ENCODE data around the gene ASRGL1. TPM values are rescaled to one million over a fixed set of nuclear protein-coding genes. Genes with fewer than 3 reads are reported as not detected.
A peak's percentile ranks its signal among the peaks of the same experiment; 100 is the strongest.
"Not testable (repeated sequence)": the region's sequence is repeated elsewhere in the genome, so short reads cannot be mapped to it uniquely, and the experiment has no call there.

The ASRGL1 gene
- total and polyA plus RNA-seq, 7 donors, result 2.2 to 15.0 (median 5.1) TPM

- Histone ChIP-seq H3K9me3 (no peaks in the 10 kb centered on the region), H3K27me3 (ENCODE audit: insufficient read depth in 3 of 3, low read length in 2 of 3) (no peaks in the 10 kb centered on the region), H3K27ac (no peak overlapping the region), H3K4me3 (no peak overlapping the region), H3K36me3 (ENCODE audit: insufficient read depth in 1 of 2, low read depth in 1 of 2) (no peaks in the 10 kb centered on the region), H3K4me1 (no peaks in the 10 kb centered on the region)
- 93 to 94% (median 93%) methylated on average over 18 of the region's 18 CpGs for WGBS, 3 donors
- no peak for TF ChIP-seq CTCF (IDR thresholded peaks at IDR 0.05)
- ATAC-seq (no peak), DNase-seq (no peak)
- intact Hi-C loops (cut with DNase I), result loop anchor here in 1 of 2 donors (5.0 kb wide), 1 partner anchor 59 kb away; no protein-coding TSS in a partner anchor
These were observed 36.3 kb downstream of the ASRGL1 start for GRCh38 chr11:62373464-62374119.

GRCh38 chr11:62374801-62375200 lies 37.6 kb downstream of the ASRGL1 start:
- Histone ChIP-seq H3K4me1 (no peaks in the 10 kb centered on the region), H3K27me3 (ENCODE audit: insufficient read depth in 3 of 3, low read length in 2 of 3) (no peaks in the 10 kb centered on the region), H3K9me3 (no peaks in the 10 kb centered on the region), H3K36me3 (ENCODE audit: insufficient read depth in 1 of 2, low read depth in 1 of 2) (no peaks in the 10 kb centered on the region), H3K27ac (no peak overlapping the region), H3K4me3 (no peak overlapping the region)
- intact Hi-C loops (cut with DNase I), result loop anchor here in 1 of 2 donors (5.0 kb wide), 1 partner anchor 58 kb away; no protein-coding TSS in a partner anchor
- WGBS, 3 donors, result 81 to 83% (median 82%) methylated on average over 9 of the region's 9 CpGs
- no peak for ATAC-seq
- no peak for DNase-seq
- TF ChIP-seq CTCF (IDR thresholded peaks at IDR 0.05), result no peak

- DNase-seq; H3K4me3 ChIP-seq; ATAC-seq; H3K27ac ChIP-seq; H3K9me3 ChIP-seq; H3K4me1 ChIP-seq; H3K36me3 ChIP-seq (ENCODE audit: insufficient read depth in 1 of 2, low read depth in 1 of 2); H3K27me3 ChIP-seq (ENCODE audit: insufficient read depth in 3 of 3, low read length in 2 of 3): not testable (repeated sequence)
- TF ChIP-seq CTCF (IDR thresholded peaks at IDR 0.05), result peak; percentile 45
- intact Hi-C loops (cut with DNase I), result loop anchor here in 1 of 2 donors (2.0 kb wide), 1 partner anchor 38 kb away; no protein-coding TSS in a partner anchor
- WGBS, 3 donors, result 4 to 7% (median 5%) methylated on average over 9 of the region's 9 CpGs
These were observed 41.3 kb downstream of the ASRGL1 start for GRCh38 chr11:62378459-62379063.

GRCh38 chr11:62379586-62379985 lies 42.3 kb downstream of the ASRGL1 start:
- not testable (repeated sequence) for H3K4me1 ChIP-seq; H3K27ac ChIP-seq; H3K9me3 ChIP-seq; H3K27me3 ChIP-seq (ENCODE audit: insufficient read depth in 3 of 3, low read length in 2 of 3); H3K36me3 ChIP-seq (ENCODE audit: insufficient read depth in 1 of 2, low read depth in 1 of 2); DNase-seq; H3K4me3 ChIP-seq; ATAC-seq
- 28 to 36% (median 34%) methylated on average over 2 of the region's 2 CpGs for WGBS, 3 donors
- intact Hi-C loops (cut with DNase I), result loop anchor here in 1 of 2 donors (2.0 kb wide), 1 partner anchor 39 kb away; no protein-coding TSS in a partner anchor

GRCh38 chr11:62380821-62381245 lies 43.6 kb downstream of the ASRGL1 start:
- peak; percentile 90 for TF ChIP-seq CTCF (IDR thresholded peaks at IDR 0.05)
- peak overlapping the region; percentile 38 for H3K4me3 ChIP-seq
- H3K27ac ChIP-seq; H3K9me3 ChIP-seq; H3K4me1 ChIP-seq; H3K27me3 ChIP-seq (ENCODE audit: insufficient read depth in 3 of 3, low read length in 2 of 3); H3K36me3 ChIP-seq (ENCODE audit: insufficient read depth in 1 of 2, low read depth in 1 of 2): not testable (repeated sequence)
- ATAC-seq (peak; percentile 86 to 90 (median 87)), DNase-seq (peak; percentile 31 to 71)
- WGBS, 3 donors, result 1 to 3% (median 2%) methylated on average over 12 of the region's 12 CpGs
- intact Hi-C loops (cut with DNase I), result loop anchor here in 1 of 2 donors (10.0 kb wide), 1 partner anchor 484 kb away; no protein-coding TSS in a partner anchor

All from psoas muscle (tissue), 8 donors.